DMS153 treated with DMSO at 0.1 percent for 48 hours (cell line): Measurements from ENCODE around the gene KCNK5.

Experiments used
- DNase-seq: peaks from one replicate; lab custom pipeline; 2025; ENCODE audit not compliant: unreplicated experiment; lab: John Stamatoyannopoulos, UW

Gene KCNK5

GRCh38 chr6:39217177-39217864 lies 12.0 kb downstream of the KCNK5 start:
- DNase-seq = no peak

DNA sequence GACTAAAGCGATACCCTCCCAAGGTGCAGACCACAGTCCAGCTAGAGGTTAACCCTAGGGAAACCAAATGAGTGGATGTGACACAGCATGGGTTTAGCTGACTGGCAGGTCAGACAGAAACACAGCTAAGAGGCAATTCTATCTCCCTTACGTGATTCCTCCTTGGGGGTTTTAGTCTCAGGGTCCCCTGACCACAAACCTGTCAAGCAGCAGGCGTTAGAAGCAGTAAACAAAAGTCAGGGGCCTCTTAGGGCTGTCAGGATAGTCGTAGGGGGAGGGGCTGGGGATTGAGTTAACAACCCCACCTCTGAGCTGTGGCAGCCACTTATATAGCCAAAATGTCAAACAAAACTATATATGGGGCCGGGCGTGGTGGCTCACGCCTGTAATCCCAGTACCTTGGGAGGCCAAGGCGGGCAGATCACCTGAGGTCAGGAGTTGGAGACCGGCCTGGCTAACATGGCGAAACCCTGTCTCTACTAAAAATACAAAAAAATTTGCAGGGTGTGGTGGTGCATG lies 13.6 kb downstream of the KCNK5 start:
- DNase-seq = no peak

- peak; percentile 9 for DNase-seq
These were observed 14.2 kb downstream of the KCNK5 start for GRCh38 chr6:39214846-39215639.

GRCh38 chr6:39214120-39214813 lies 15.0 kb downstream of the KCNK5 start:
- no peak for DNase-seq

DNA sequence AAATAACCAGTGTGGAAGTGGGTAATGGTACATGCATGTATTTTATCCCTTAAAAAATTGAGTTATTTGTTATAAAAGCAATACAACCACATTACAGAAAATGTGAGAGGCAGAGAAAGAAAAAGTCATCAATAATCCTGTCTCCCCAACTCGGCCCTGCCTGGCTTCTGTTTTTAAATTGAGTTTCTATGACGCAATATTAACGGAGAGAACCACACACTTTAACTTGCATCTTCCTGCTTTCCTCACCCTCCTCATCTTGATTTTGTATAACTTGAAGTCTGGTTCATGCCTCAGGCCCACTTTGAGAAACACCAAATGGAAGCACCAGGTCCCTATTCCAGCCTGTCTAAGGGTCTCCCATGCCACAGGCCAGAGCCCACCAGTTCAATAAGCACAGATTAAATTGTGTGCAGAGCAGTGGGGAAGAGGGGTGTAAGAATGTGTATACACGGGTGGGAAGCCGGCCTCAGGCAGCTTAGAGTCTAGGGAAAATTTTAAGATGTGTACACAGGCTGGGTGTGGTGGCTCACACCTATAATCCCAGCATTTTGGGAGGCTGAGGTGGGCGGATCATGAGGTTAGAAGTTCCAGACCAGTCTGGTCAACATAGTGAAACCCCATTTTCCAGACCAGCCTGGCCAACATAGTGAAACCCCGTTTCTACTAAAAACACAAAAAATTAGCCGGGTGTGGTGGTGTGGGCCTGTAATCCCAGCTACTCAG lies 15.9 kb downstream of the KCNK5 start:
- DNase-seq = no peak

GRCh38 chr6:39211183-39211582 lies 18.1 kb downstream of the KCNK5 start:
- no peak for DNase-seq

GRCh38 chr6:39210450-39210849 lies 18.8 kb downstream of the KCNK5 start:
- DNase-seq = no peak

DNA sequence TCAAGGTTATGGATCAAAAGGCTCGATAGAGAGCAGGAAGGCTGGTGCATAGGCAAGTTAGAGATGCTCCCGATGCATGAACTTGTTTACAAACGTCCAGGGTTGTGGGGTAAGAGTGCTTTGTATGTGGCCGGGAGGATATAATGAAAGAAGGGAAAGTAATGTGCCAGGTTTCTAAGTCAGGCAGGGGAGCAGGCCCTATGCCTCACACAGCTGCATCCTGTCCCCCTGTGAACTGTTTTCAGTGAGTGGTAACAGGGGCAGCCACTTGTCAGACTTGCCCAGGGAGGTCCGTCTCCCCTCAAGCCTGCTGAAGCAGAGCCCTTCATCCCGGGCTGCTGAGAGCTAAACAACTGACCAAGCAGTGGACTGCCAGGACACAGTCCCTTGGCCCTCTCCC lies 19.4 kb downstream of the KCNK5 start:
- DNase-seq = no peak

DNA sequence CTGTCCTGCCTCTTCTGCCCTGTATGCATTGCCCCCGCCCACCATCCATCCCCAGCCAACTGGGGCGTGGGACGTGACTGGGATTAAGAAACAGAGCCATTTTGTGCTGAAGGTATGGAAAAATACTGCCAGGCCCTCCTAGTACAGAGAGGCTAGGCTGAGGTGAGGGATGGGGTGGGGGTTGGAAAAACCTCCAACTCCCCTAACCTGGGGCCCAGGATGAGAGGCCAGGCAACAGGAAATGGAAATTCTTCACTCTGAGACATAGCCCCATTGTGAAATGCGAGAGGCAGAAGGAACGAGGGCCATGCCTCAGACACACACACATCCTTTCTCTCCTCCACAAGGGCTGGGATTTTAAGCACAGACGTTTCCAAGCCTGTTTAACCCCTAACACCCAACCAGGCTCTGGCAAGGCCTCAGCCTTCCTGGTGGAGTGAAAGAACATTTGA lies 19.9 kb downstream of the KCNK5 start:
- DNase-seq = no peak

GRCh38 chr6:39208223-39208739 lies 21.0 kb downstream of the KCNK5 start:
- no peak for DNase-seq

DNA sequence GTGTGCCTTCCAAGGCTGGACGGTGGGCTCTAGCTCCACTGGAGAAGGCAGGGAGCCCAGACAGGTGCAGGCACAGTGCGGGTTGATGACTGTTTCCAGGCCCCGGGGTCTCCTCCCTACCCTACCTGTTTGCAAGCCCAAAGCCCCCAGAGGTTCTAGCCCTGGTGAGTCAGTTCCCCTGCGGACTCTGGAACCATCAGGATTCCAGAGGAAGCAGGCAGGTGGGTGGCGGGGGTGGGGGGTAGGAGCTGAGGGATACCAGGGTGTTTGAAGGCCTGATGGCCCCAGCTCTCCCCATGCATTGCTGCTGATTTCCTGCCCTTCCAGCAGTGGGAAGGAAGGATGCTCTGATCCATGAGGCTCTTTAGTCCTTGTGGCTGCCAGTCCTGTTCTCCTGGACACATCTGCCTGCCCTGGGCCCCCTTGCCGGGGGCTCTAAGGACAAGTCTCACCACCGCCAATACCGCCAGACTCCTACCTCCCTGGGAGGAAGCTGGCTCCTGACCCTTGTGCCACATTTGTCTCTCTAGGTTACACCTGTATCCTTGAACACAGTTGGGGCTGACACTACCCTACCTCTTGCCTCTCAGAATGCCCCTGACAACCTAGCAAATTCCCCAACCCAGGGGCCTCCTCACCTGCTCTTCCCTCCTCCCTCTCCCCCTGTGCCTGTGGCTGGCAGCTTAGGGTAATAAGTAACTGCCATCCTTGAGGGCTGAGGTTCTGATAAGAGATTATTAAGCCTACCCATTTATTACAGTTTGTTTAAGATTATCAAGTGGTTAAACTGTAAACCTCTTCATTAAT lies 21.7 kb downstream of the KCNK5 start:
- DNase-seq = no peak

GRCh38 chr6:39206250-39206721 lies 23.0 kb downstream of the KCNK5 start:
- DNase-seq = no peak

DNA sequence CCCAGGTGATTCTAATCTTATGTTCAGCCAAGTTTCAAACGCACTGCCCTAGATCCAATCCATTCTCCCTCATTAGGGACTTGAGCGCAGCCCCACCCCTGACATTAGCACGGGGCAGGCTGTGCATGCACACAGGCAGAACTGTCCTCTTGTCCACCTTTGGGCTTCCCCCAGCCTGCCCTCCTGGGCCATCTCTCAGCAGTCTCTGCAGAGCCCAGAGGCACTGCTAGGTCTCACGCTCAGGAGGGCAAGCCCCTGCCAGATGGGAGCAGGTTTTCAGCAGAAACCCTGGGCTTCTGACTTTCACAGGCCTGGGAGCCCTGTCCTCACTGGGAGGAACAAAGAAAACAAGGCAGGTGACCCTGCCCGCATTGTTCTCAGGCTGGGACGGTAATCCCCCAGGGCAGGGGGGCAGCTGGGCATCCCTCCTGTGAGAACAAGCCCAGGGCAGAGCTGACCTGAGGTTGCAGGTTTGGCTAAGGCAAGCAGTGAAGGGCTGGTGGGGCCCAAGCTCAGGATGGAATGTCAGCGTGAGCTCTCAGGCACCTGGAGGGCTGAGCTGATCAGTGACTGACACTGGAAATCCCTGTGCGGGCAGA lies 24.5 kb downstream of the KCNK5 start:
- no peak for DNase-seq

DNA sequence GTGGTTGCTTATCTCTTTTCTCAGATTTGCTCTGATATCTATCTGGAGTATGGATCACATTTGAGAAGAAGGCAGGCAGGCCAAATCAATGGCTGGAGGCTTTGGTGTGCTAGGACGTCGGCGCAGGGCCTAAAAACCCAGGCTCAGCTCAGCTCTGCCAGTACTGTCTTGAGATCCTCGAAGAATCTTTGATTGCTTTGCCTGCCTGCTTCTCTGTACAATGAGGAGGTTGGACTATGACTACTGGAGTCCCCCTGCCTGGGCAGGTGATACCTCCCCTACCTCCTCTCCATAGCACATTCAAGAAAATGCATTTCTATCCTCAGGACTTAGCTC lies 25.1 kb downstream of the KCNK5 start:
- no peak for DNase-seq

- peak; percentile 25 for DNase-seq
These were observed 25.7 kb downstream of the KCNK5 start for GRCh38 chr6:39203436-39204159.

DNA sequence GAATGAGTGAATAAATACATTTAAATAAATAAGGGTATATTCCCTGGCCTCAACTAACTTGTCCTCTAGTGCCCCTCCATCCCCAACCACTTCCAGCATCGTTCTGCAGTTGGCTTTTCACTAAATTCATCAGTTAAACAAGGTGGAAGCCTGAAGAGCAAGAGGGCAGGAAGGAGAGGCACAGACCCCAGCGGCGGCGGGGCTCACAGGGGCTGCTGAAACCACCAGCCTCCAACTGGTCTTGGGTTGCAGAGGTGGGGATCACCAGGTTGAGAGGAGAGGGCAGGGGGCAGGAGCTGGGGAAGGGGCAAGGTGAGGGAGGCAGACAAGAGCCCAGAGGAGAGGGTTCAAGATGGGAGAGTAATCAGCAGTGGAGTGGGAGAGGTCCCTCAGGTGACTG lies 27.1 kb downstream of the KCNK5 start:
- DNase-seq = no peak

GRCh38 chr6:39200498-39201020 lies 28.7 kb downstream of the KCNK5 start:
- no peak for DNase-seq

GRCh38 chr6:39199976-39200375 lies 29.3 kb downstream of the KCNK5 start:
- DNase-seq = no peak
